Fibroblast of peridontal ligament (primary cell): ENCODE results near the gene SLC2A4.

Experiments
- DNase-seq: peaks from one replicate; pipeline ENCODE4 v3.0.0-alpha.2; 2010; ENCODE audit errors: extremely low read depth

SLC2A4 gene

GRCh38 chr17:7306911-7307685 lies 25.6 kb downstream of the SLC2A4 start, which contains the start of gene EIF5A:
Gene EIF5A, plus strand, starts transcription at chr17:7307628. Its CDS starts 2,008 bp downstream, at chr17:7309636.
- peak; percentile 100 for DNase-seq

- DNase-seq, result peak; percentile 22
Measured at GRCh38 chr17:7307686-7308624, 26.4 kb downstream of the SLC2A4 start.

GRCh38 chr17:7308625-7309433 lies 27.3 kb downstream of the SLC2A4 start:
- DNase-seq, result peak; percentile 78

GRCh38 chr17:7309628-7310027 lies 28.1 kb downstream of the SLC2A4 start:
- no peak for DNase-seq

- DNase-seq, result no peak
Measured at GRCh38 chr17:7311110-7311705, 29.7 kb downstream of the SLC2A4 start.

GRCh38 chr17:7312432-7313087 lies 31.0 kb downstream of the SLC2A4 start:
- no peak for DNase-seq

- DNase-seq, result no peak
Measured at GRCh38 chr17:7313088-7313889, 31.8 kb downstream of the SLC2A4 start.

GRCh38 chr17:7313890-7314718 lies 32.6 kb downstream of the SLC2A4 start:
- no peak for DNase-seq

- DNase-seq, result peak; percentile 64
Measured at GRCh38 chr17:7314719-7315569, 33.4 kb downstream of the SLC2A4 start, which contains the start of gene GPS2. Gene GPS2, minus strand, starts transcription at chr17:7315360. Its CDS starts 308 bp downstream, at chr17:7315052.

GRCh38 chr17:7315570-7316235 lies 34.2 kb downstream of the SLC2A4 start:
- DNase-seq, result no peak

GRCh38 chr17:7317161-7317803 lies 35.8 kb downstream of the SLC2A4 start:
- DNase-seq, result no peak

GRCh38 chr17:7318121-7318860 lies 36.8 kb downstream of the SLC2A4 start:
- DNase-seq, result no peak

GRCh38 chr17:7321466-7321865 lies 39.9 kb downstream of the SLC2A4 start:
- DNase-seq, result no peak

GRCh38 chr17:7322520-7323194 lies 41.1 kb downstream of the SLC2A4 start:
- no peak for DNase-seq

- DNase-seq, result no peak
Measured at GRCh38 chr17:7323731-7324437, 42.4 kb downstream of the SLC2A4 start.
